Measurements from ENCODE around the gene SERAC1.
"Not testable (repeated sequence)": the region's sequence is repeated elsewhere in the genome, so short reads cannot be mapped to it uniquely, and the experiment has no call there.

SERAC1 gene

DNA sequence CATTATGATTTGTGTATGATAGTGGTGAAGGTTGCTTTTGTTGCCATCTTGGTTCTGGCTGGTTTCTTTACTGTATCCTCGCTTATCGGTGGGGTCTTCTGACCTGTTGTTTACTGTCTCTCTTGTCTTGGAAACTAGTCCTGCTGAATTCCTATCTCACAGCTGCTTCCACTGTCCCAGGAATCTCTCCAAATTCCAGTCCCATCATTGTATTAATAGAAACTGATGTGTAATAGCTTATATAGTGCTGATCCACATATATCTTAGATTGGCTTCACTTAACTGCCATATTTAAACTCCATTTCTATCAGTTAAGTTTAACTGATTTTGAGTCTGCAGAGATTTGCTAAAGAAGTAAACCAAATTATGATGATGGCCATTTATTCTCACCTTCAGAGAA is 6.0 kb upstream of the SERAC1 start:
- no peak for DNase-seq (ENCODE audit: low read depth)

DNA sequence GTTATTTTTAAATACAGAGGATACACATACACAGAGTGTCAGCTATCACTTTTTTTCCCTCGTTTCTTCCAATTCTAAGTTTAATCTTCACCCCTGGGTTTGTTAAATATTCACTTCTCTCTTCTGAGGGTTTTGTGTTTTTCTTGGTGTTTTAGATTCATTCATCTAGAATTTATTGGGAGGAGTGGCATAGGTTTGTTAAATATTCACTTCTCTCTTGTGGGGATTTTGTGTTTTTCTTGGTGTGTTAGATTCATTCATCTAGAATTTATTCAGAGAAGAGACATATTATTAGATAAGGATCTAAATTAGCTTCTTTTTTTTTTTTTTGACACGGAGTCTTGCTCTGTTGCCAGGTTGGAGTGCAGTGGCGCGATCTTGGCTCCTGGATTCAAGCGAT is 3.9 kb upstream of the SERAC1 start:
- no peak for DNase-seq (ENCODE audit: low read depth)

DNA sequence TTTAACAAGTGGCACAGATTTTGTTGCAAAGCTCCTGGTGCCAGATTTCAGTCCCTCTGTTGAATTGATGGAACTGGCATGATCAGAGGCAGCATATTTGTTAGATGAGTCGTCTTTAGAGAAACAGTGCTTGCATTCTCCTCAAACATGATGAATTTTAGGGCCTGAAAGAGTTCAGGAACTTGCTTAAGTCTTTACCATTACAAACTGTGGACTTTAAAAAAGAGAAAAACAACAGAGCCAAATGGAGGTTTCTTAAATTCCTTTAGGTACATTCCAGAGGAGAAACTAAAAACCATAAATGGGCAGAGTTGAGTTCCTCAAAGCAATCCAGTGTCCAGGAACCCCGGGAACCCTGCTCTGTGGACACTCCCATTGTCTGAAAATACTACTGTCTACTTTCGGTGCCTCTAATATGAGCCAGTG is 2.6 kb upstream of the SERAC1 start:
- DNase-seq (ENCODE audit: low read depth): peak; percentile 56

DNA sequence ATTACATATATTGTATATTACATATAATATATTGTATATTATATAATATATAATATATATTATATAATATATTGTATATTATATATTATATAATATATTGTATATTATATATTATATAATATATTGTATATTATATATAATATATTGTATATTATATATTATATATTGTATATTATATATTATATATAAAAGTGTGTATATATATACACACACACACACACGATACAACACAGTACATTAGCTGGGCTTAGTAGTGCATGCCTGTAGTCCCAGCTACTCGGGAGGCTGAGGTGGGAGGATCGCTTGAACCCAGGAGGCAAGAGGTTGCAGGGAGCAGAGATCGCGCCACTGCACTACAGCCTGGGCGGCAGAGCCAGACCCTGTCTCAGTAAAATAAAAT is 1.6 kb upstream of the SERAC1 start:
- DNase-seq (ENCODE audit: low read depth): not testable (repeated sequence)

DNA sequence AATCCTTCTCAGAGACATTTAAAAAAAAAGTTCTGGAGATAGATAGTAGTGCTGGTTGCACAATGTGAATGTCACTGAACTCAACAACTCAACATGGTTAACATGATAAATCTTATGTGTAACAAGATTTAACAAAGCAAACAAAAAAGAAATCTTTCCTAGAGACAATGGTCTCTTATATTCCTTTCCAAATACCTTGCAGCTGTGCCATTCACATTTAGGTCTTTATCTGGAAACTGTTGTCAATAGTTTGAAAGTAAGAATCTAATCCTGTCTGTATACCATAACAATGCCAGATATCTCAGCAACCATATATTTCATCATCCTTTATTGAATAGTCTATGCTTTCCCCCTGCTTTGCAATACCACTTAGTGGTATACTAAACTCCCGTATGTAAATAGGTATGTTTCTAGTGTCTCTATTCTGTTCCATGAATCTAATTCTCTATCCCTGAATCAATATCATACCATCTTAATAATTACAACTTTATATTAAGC is 2.1 kb downstream of the SERAC1 start:
- DNase-seq (ENCODE audit: low read depth): no peak

DNA sequence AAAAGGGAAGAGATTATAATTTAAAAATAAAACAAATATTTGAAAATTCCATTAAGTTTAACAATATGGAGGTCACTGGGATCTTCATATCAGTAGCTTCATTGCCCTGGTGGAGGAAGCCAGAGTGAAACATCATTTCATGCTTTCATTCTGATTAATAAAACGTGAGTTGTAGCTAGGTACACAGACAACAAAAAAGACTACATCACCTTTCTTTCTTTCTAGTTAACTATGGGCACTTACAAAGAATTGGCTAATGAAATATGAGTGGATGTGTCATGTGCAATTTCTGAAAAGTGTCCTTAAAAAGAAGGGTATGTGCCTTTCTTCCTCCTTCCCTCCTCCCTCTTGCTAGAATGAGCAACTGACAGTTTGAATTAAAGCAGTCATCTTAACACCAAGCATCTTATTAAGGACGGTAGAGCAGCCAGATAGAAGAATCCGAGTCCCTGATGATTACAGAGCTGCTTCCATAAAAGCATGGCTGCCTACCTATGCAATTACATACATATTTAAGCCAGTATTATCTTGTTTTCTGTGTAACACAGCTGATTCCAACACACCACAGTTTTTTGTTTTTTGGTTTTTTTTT is 3.4 kb downstream of the SERAC1 start:
- DNase-seq (ENCODE audit: low read depth): no peak

DNA sequence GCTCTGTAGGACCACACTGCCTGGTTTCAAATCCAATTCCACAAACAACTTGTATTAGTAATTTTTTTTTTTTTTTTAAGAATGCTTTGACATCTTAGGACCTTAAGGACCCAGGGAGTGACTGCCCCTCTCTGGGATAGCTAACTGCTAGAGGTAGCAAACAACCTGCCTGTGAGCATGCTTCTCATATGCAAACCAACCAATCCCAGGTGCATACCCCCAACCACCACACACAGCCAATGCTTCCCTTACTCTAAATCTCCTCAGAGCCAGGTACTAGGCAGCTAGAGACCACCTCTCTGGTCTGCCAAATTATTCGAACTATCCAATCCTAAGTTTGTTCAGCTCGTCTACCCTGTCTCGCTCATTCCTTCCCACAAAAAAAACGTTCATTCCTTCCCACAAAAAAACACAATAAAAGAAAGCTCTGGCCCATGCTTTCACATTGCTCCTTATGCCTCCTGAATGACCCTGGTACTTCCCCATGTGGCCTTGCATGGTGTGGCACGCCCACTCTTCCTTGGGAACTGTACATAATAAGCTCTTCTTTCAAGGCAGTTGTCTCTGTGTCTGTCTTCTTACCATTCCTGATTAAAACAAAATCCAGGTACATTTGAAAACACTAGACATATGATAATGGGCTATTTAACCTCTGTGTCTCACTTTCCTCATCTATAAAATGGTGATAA is 6.4 kb downstream of the SERAC1 start:
- no peak for DNase-seq (ENCODE audit: low read depth)

DNA sequence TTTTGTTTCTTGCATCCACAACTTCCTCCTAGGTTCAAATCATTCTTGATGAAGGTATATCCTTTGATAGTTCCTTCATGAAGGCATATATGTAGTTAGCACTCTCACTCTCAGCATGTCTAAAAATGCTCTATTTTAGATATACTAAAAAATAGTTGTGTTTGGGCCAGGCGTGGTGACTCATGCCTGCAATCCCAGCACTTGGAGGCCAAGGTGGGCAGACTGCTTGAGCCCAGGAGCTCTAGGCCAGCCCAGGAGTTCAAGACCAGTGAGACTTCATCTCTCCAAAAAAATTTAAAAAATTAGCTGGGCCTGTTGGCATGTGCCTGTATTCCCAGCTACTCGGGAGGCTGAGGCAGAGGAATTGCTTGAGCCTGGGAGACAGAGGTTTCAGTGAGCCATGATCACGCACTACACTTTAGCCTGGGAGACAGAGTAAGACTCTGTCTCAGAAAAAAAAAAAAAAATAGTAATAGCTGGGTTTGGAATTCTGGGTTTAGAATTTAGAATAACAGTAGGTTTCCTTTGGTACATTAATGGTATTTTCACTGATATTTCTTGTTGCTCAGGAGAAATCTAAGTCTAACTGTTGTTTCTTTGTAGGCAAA is 7.0 kb downstream of the SERAC1 start:
- no peak for DNase-seq (ENCODE audit: low read depth)

DNA sequence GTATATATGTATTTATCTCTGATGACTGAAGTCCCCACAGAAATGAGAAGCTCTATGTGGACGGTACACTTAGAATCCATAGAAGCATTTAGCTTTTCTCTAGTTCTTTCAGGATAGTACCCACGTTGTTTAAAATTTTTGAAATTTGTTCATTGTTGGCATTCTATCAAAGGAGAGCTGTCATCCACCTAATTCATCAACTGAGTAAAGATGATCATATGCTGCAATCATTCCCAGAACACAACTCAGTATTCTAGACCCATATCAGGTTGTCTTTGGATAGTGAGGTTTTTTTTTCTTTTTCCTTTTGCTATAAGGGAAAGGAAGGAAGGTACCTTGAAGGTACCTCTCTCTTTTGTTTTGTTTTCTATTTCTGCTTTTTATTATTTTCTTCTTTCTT is 9.3 kb downstream of the SERAC1 start:
- DNase-seq (ENCODE audit: low read depth): no peak

DNA sequence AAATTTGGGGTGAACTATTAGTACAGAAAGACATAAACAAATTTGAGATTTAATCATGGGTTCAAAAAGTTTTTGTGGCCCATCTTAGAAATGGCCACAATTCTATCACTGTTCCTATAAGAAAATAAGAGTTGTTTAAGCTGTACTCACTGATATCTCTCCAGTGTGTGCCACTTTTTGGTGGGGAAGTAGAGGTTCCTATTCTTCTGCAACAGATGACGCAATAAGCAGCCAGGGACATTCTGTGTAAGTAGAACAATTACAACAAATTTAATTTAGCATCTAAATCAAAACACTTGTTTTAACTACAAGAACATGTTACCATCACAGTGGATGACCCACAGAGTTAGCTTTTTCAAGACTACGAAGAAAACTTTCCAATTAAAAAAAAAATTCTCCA is 9.9 kb downstream of the SERAC1 start:
- no peak for DNase-seq (ENCODE audit: low read depth)

DNA sequence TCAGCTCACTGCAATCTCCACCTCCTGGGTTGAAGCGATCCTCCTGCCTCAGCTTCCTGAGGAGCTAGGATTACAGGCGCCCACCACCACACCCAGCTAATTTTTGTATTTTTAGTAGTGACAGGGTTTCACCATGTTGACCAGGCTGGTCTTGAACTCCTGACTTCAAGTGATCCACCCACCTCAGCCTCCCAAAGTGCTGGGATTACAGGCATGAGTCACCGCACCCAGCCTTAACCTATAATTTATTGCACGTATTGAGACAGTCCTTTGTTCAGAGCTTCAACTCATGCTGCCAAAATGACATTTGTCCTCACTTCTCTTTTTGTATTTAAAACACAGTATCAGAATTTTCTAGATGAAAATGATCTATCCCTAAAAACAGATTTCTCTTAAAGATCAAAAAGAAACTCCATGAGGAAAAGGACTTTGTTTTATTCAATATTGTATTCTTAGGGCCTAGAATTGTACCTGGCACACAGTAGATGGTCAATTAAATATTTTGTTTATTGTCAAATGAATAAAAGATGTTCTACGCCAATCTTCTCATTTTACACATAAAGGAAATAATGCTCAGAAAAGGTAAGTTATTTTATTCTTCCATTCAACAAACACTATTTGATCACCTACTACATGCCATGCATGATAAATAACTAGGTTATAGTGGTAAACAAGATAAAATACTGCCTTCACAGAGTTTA is 10.8 kb downstream of the SERAC1 start:
- DNase-seq (ENCODE audit: low read depth): no peak

DNA sequence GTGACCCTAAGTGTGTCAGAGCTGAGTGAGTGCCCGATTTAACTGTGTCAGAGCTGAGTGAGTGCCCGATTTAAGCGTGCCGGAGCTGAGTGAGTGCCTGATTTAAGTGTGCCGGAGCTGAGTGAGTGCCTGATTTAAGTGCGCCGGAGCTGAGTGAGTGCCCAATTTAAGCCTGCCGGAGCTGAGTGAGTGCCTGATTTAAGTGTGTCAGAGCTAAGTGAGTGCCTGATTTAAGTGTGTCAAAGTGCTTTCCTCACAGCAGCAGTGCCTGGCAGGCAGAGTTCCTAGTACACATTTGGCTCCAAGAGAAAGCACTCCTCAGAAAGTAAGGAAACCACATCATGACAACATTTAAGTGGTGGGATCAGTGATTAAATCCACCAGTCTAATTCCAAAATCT is 13.2 kb downstream of the SERAC1 start:
- DNase-seq (ENCODE audit: low read depth): no peak

DNA sequence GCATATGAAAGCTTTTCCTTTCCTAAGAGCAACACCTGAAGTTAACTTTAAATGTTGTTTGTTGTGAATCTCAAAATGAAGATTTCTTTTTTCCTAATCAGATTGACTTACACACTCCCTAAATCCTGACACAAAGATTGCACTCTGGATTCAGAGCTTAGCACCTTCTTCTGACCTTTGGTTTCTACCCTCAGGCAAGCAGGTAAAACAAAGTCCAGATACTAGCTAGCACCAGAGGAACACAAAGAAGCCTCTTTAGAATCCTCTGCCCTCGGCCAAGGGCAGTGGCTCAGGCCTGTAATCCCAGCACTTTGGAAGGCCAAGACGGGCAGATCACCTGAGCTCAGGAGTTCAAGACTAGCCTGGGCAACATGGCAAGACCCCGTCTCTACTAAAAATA is 14.5 kb downstream of the SERAC1 start:
- DNase-seq (ENCODE audit: low read depth): no peak

DNA sequence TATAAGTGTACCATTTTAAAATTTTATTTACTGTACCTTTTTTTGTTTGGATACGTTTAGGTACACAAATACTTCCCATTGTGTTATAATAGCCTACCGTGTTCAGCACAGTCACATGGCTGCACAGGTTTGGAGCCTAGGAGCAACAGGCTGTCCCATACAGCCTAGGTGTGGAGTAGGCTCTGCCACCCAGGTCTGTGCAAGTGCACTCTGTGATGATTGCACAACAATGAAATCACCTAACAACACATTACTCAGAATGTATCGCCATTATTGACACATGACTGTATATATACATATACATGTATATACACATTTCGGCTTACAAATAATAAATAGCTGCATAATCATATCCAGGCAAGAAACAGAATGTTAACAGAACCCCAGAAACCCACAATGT is 15.4 kb downstream of the SERAC1 start:
- DNase-seq (ENCODE audit: low read depth): no peak

DNA sequence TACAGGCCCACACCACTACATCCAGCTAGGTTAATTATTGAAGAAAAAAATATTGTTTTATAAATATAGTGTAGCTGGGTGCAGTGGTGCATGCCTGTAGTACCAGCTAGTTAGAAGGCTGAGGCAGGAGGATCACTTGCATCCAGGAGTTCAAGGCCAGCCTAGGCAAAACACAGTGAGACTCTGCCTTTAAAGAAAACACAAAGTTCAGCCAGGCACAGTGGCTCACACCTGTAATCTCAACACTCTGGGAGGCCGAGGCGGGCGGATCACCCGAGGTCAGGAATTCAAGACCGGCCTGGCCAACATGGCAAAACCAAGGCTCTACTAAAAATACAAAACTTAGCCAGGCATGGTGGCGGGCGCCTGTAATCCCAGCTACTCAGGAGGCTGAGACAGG is 16.0 kb downstream of the SERAC1 start:
- not testable (repeated sequence) for DNase-seq (ENCODE audit: low read depth)

DNA sequence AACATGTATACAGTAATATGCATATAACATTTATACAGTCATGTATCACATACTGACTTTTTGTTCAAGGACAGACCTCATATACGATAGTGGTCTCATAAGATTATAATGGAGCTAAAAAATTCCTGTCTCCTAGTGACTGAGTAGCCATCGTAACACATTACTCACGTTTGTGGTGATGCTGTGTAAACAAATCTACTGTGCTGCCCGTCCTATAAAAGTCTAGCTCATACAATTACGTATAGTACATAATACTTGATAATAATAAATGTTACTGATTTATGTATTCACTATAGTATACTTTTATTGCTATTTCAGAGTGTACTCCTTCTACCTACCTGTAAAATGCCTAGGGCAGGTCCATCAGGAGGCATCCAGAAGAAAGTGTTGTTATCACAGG is 17.4 kb downstream of the SERAC1 start:
- no peak for DNase-seq (ENCODE audit: low read depth)

DNA sequence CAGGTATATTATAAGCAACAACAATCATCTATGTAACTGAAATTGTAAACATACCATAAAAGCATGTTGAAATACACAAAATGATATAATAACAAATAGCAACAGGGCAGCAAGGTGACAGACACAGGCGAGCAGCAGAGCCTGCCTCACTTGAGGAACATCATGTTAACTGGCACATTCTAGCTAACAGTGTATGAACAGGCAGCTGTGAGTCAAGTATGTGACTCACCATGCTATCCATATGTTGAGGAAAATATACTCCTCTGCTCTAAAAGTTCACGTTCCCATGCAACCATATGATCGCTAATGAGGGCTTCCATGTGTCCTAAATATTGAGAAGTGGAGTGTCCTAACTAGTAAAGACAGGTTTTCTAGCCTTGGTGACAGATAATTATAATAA is 18.4 kb downstream of the SERAC1 start:
- DNase-seq (ENCODE audit: low read depth): no peak

DNA sequence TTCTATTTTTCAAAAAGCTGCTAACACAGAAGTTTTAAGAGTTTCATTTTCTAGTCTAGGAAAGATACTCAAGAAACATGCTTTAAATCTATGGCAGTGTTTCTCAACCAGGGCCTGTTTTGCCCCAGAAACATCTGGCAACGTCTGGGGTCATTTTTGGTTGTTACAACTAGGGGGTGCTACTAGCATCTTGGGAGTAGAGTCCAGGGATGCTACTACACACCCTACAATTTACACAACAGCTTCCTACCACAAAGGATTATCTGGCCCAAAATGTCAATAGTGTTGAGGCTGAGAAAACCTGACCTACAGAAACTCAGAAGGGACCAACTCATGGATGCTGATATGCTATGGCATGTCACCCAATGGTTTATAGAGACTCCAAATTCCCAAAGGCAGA is 24.4 kb downstream of the SERAC1 start:
- no peak for DNase-seq (ENCODE audit: low read depth)

DNA sequence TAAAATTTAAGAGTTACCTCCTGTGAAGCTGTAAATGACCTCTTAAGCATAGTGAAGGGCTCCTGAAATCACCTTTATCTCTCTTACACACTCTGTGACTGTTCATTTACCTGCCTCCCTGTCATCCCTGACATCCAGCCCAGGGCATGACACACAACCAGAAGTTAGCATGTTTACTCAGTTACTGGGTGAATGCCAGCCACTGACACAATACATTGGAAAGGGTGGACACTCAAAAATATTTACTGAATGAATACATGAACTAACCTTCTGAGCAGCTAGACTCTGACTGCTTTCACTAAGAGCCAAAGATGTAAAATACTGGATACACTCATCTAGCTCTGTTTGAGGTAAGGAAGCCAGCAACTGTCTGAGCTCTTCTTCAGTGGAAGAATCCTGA is 25.3 kb downstream of the SERAC1 start:
- peak; percentile 76 for DNase-seq (ENCODE audit: low read depth)

DNA sequence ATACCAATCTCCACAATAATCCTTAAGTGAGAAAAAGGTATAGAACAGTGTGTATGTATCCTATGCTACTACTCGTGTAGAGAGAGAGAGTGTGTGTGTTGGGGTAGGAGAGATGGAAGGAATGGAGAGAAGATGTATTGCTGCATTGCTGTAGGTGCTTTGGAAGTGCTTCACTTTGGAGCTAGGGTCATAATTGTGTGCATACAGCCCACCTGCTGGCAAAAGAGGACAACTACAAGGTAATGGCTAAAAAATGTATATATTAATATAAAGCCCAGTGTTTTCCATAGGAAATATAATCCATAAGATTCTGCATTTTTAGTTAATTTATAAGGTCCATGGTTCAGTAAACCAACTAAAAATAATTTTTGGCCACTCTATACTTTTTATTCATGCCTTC is 36.1 kb downstream of the SERAC1 start:
- no peak for DNase-seq (ENCODE audit: low read depth)

DNA sequence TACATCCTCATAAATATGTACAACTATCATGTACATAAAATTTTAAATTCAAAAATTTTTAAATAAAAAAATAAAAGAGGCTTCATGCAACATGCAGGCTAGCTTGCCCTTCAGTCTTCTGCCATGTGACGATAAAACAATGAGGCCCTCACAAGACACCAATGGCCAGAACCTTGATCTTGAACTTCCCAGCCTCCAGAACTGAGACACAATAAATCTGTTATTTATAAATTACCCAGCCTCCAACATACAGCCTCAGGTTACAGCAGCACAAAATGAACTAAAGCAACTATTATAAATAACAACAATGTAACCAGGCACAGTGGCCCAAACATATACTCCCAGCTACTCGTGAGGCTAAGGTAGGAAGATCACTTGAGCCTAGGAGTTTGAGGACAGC is 42.8 kb downstream of the SERAC1 start:
- DNase-seq (ENCODE audit: low read depth): no peak

DNA sequence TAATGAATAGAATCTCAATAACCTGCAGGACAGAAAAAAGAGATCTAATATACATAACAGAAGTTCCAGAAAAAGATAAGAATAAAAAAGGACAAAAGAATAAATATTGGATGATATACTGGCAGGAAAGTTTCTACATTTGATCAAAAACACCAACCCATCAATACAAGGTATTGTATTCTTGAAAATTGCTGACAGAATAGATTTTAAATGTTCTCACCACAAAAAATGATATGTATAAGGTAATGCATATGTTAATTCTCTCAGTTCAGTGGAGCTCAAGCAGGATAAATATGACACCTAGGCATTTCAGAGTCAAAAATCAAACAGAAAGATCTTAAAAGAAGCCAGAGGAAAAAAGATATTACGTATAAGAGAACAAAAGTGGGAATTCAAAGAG is 43.8 kb downstream of the SERAC1 start:
- no peak for DNase-seq (ENCODE audit: low read depth)

DNA sequence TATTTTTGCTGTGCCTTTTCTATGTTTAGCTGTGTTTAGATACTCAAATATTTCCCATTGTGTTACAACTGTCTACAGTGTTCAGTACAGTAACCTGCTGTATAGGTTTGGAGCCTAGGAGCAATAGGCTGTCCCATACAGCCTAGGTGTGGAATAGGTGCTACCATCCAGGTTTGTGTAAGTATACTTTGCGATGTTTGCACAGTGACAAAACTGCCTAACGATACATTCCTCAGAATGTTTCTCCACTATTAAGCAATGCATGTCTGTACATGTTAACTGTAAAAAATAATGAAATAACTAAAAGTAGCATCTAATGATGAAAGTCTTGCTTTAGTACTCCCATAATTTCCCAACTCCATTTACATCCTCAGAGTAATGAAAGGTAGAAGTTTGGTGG is 46.0 kb downstream of the SERAC1 start:
- no peak for DNase-seq (ENCODE audit: low read depth)
